RWPE2 (cell line): ENCODE data around the gene SLC8B1.

ENCODE experiments used
- ATAC-seq: fragments of 200-7000 bp; cut with Tn5 transposase; 3 replicates; pipeline ENCODE4 v1.9.1; 2021; ENCODE audit warnings: low read depth
- DNase-seq: peaks from one replicate; pipeline ENCODE4 v3.0.0-alpha.2; 2020; ENCODE audit warnings: low spot score
- H3K27ac ChIP-seq: fragments of 450-650 bp; 2 replicates; pipeline ENCODE4 v1.5.1; 2017; ENCODE audit warnings: mild to moderate bottlenecking; ENCODE audit not compliant: poor library complexity, severe bottlenecking
- H3K27me3 ChIP-seq: fragments of 250-450 bp; sonication (Bioruptor Pico); 2 replicates; pipeline ENCODE4 v1.5.1; 2021; ENCODE audit warnings: mild to moderate bottlenecking, moderate library complexity; ENCODE audit not compliant: insufficient read depth, poor library complexity, severe bottlenecking
- H3K36me3 ChIP-seq: fragments of 250-450 bp; sonication (Bioruptor Pico); 2 replicates; pipeline ENCODE4 v1.5.1; 2020; ENCODE audit warnings: low read depth, mild to moderate bottlenecking, moderate library complexity
- H3K4me1 ChIP-seq: fragments of 250-450 bp; sonication (Bioruptor Pico); 2 replicates; pipeline ENCODE4 v1.5.1; 2021; ENCODE audit warnings: mild to moderate bottlenecking, moderate library complexity; ENCODE audit not compliant: insufficient read depth, poor library complexity, severe bottlenecking
- H3K4me3 ChIP-seq: fragments of 250-450 bp; sonication (Bioruptor Pico); 2 replicates; pipeline ENCODE4 v1.5.1; 2021; ENCODE audit warnings: mild to moderate bottlenecking, moderate library complexity; ENCODE audit not compliant: severe bottlenecking
- H3K9me3 ChIP-seq: fragments of 250-450 bp; sonication (Bioruptor Pico); 2 replicates; pipeline ENCODE4 v1.5.1; 2021; ENCODE audit warnings: mild to moderate bottlenecking, moderate library complexity; ENCODE audit not compliant: severe bottlenecking
- CTCF ChIP-seq: fragments of 450-650 bp; IDR thresholded peaks from one replicate; pipeline ENCODE4 v1.5.1; 2017; ENCODE audit warnings: mild to moderate bottlenecking, moderate library complexity; ENCODE audit not compliant: poor library complexity, severe bottlenecking

The SLC8B1 gene

GRCh38 chr12:113278633-113279032, 56.3 kb downstream of the SLC8B1 start:
- no peak for ATAC-seq

GRCh38 chr12:113278141-113278540, 56.8 kb downstream of the SLC8B1 start:
- Histone ChIP-seq H3K4me1 (no peaks in the 10 kb centered on the region), H3K4me3 (no peak overlapping the region), H3K27ac (no peak overlapping the region), H3K27me3 (no peaks in the 10 kb centered on the region), H3K36me3 (peaks cover 66% of the 10 kb centered on the region), H3K9me3 (no peaks in the 10 kb centered on the region)
- TF ChIP-seq CTCF: no peak
- ATAC-seq (no peak), DNase-seq (no peak)

More at GRCh38 chr12:113278633-113279032, 56.3 kb downstream of the SLC8B1 start:
- no peak for DNase-seq
- no peaks in the 10 kb centered on the region for H3K9me3 ChIP-seq
- TF ChIP-seq CTCF: no peak
- H3K4me1 ChIP-seq: no peaks in the 10 kb centered on the region
- no peak overlapping the region for H3K4me3 ChIP-seq
- no peaks in the 10 kb centered on the region for H3K27me3 ChIP-seq
- H3K36me3 ChIP-seq: peaks cover 66% of the 10 kb centered on the region
- no peak overlapping the region for H3K27ac ChIP-seq

- H3K4me3 ChIP-seq: no peak overlapping the region
- peaks cover 66% of the 10 kb centered on the region for H3K36me3 ChIP-seq
- ATAC-seq (no peak), DNase-seq (no peak)
- TF ChIP-seq CTCF: no peak
- no peaks in the 10 kb centered on the region for H3K9me3 ChIP-seq
- no peaks in the 10 kb centered on the region for H3K27me3 ChIP-seq
- H3K4me1 ChIP-seq: no peaks in the 10 kb centered on the region
- H3K27ac ChIP-seq: no peak overlapping the region
Observed at GRCh38 chr12:113277511-113277910, 57.4 kb downstream of the SLC8B1 start.

- DNase-seq: no peak
- H3K4me1 ChIP-seq: no peaks in the 10 kb centered on the region
- H3K4me3 ChIP-seq: no peak overlapping the region
- TF ChIP-seq CTCF: no peak
- ATAC-seq: no peak
- no peaks in the 10 kb centered on the region for H3K27me3 ChIP-seq
- no peak overlapping the region for H3K27ac ChIP-seq
- H3K9me3 ChIP-seq: no peaks in the 10 kb centered on the region
- peaks cover 69% of the 10 kb centered on the region for H3K36me3 ChIP-seq
Observed at GRCh38 chr12:113276946-113277500, 57.9 kb downstream of the SLC8B1 start.

GRCh38 chr12:113276306-113276705, 58.6 kb downstream of the SLC8B1 start:
- DNase-seq (no peak), ATAC-seq (no peak)
- H3K27me3 ChIP-seq: no peaks in the 10 kb centered on the region
- H3K4me3 ChIP-seq: no peak overlapping the region
- H3K27ac ChIP-seq: no peak overlapping the region
- peaks cover 70% of the 10 kb centered on the region for H3K36me3 ChIP-seq
- no peaks in the 10 kb centered on the region for H3K9me3 ChIP-seq
- H3K4me1 ChIP-seq: no peaks in the 10 kb centered on the region
- TF ChIP-seq CTCF: no peak
